ENCODE measurements around the gene CCNJL.

CCNJL gene

DNA sequence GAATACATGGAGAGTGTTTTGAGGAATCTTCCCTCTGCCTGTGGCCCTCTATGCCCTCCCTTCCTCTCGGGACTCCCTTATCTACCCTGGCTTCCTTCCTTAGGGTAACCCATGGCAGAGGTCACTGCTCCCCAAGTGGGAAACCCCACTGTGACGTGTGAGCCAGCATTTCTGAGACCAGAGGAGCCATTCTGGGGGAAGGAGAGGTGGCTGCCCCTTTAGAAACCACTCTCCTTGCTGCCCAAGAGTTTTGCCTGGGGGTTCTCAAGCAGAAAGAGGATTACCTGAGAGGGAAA, 23.1 kb downstream of the CCNJL start:
- no peak for DNase-seq

DNA sequence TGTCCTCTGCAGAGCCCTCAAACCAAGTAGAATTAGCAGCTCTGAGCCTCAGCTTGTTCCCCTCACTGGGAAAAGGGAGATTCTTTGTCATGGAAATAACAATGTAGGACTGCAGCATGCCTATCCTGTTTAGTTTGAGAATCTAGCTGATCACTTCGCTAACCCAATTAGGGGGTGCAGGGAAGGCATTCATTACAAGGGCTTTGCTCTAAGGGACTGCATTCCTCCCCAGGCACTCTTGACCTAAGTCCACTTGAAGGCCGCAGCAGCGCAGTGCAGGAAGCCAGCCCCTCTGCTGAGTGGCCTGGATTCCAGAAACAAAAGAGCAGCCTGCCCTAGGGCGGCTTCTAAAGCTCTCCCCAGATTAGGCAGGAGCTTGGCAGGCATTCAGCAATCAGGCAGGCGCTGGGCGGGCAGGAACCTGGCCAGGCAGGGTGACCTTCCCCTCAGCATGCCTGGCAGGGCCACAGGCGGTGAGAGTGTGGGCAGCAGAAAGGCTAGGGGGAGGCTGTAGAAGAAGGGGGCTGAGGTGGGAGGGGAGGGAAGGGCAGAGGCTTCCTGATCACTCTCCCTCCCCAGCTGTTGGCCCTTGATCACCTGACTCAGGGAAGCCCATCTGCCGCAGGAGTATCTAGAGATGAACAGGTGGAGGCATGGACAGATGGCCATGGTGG, 24.8 kb downstream of the CCNJL start:
- no peak for DNase-seq

DNA sequence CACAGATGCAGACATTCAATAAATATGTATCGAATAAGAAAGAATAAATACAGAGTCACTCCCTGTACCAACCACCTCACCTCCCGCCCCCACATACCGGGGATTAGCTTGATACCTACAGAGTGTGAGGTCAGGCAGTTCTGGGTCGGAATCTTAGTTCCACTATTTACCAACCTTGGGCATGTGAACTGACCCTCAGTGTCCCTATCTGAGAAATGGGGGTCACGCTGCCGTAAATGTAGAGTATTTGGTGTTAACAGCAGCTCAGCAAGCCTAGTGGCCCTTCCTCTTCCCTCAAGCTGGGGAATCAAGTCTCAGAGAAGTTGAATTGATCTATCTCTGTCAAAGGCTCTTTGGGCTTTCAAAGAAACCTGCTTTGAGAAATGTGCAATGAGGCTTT, 25.4 kb downstream of the CCNJL start:
- DNase-seq: no peak

DNA sequence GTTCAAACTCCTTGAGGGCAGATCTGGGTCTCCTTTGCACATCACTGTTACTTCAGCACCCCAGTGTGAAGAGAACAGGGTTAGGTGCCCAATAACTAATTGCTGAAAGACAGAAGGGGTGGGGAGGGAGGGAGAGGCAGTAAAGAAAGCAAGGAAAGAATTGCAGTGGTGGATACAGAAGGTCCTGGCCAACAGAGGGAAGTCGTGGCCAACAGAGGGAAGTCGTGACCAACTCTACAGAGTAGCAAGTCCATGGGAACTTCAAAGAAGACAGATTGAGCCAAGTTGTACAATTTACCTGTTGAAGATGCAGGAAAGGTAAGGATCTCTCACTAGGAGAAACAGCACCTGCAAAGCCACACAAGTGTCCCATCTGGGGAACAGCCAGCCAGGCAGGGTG, 27.0 kb downstream of the CCNJL start:
- DNase-seq: no peak

DNA sequence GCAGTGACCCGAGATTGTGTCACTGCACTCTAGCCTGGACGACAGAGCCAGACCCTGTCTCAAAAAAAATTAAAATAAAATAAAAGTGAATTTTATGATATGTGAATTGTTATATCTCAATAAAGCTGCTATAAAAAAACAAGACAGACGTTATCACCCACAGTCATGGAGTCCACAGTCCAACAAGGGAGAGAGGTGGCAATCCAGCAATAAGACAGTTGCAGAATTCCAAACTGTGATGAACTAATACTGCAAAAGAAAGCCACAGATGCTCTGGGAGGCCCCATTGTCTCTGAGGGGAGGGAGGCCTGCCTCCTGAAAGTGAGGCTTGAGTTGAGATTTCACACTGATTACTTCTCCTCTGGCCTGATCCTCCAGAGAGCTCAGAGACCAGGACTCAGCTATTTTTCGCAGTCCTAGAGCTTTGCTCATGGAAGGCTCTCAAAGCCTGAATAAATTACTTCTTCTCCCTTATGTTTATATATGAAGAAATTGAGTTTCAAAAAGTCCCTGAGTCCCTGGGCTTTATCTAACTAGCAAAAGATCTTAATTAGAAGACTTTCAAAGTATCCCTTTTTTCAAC, 28.0 kb downstream of the CCNJL start:
- no peak for DNase-seq

DNA sequence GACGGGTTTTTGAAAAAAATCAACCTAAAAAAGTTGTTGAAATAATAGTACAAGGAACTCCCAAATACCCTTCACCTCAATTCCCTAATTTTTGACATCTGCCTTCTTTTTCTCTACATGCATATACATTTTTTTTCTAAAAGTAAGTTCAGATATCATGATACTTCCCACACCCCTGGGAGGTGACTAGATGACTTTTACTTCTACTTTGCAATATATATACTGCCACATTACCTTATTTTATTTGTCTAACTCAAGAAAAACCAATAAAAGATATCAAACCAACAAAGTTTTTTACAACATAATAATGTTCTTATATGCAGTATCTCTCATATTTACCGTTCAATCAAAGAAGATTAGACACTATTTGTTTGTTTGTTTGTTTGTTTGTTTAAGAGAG, 31.1 kb downstream of the CCNJL start:
- DNase-seq: no peak

DNA sequence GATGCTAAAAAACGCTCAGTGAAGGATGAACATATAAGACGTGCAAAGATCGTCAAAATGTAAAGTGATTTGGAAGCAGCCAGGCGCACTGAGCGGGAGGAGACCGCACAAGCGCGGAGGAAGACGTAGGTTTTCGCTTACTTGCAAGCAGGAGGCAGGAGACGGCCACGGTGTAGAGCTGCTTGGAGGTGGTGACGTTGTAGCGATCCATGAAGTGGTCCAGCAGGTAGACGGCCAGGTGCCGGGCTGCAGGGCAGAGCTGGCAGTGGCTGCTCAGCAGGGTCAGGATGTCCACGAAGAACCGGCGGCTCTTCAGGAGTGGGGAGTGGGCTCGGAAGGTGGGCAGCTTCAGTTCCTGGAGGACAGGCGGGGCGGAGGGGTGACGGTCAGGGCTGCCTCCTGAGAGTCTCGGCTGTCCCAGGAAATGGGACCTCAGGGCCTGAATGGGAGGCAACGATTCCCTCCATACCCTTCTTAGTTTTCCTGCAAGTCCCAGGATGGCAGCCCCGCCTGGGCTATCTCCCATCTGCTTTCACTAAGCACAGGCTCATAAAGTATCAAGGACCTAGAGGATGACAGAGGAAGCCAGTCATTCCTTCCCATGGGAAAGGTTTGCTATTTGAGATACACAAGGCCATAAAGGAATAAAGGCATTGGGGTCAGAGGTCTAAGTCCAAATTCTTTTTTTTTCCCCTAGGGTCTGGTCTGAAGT, 31.8 kb downstream of the CCNJL start:
- no peak for DNase-seq

DNA sequence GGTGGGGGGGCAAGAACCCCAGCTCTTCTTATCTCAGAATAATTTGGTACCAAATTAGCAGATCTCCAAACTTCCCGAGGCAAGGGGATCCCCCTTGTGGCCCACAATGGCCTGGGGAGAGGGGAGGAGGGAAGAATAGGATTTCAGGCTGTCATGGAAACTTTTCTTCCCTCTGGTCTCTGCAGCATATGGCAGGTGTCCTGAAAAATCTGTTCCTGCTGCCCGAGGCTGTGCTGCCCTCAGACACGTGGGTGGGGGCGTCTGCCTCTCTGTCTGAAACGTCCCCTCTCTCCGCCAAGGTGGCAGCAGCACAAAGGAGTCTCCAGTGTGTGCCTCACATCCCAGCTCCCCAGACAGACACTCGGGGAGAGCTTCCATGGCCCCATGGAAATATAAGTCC, 34.0 kb downstream of the CCNJL start:
- DNase-seq: no peak

DNA sequence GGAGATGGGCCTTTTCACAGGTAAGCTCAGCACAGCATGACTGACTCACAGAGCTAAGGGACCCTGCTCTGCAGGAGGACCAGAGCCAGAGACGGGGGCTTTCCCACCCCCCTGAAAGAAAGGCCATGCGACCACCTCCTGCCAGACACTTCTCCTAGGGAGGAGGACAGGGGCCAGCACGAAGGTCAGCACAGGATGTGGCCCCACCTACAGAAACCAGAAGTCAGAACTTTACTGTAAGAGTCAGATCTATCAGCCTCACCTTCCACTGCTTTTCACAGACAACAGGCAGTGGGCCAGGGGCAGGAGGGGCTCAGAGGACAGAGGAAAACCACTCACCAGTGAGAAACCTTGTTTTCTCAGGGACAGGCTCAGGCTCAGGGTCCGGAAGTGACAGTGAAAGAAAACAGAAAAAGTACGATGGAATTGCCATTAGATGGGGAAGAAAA, 37.9 kb downstream of the CCNJL start:
- DNase-seq: no peak

DNA sequence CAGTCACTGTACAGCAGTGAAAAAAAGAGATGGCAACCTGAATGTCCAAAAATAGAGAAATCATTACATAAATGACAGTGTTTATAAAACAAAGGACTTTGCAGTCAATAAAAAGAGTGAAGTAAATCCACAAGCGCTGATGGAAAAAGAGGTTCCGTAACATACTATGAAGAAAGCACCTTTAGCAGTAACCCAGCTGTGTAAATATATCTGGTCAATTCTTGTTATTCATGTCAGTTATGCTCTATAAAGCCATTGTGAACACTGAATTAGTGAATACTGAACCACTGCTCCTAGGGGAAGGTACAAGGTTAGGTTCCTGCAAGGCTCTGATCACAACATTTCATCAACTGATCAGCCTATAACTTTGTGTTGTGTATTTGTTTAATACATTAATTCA, 39.5 kb downstream of the CCNJL start:
- no peak for DNase-seq

DNA sequence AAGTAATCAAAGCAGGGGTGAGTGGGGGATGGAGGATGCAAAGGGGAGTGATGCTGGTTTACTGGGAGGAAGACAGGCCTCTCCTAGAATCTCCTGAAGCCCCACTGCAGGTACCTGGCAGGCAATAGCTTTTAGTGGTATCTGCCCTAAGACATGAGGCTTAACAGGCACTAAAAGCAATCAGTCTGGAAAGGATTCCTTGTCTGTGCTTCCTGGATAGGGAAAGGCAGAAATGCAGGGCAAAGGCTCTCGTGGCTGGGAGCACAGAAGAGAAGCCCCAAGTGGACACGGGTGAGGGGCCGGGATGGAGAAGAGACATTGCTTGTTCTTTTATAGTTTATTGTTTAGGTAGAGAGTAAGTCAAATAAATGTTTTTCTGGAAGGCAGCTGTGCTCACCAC, 40.1 kb downstream of the CCNJL start:
- DNase-seq: no peak

DNA sequence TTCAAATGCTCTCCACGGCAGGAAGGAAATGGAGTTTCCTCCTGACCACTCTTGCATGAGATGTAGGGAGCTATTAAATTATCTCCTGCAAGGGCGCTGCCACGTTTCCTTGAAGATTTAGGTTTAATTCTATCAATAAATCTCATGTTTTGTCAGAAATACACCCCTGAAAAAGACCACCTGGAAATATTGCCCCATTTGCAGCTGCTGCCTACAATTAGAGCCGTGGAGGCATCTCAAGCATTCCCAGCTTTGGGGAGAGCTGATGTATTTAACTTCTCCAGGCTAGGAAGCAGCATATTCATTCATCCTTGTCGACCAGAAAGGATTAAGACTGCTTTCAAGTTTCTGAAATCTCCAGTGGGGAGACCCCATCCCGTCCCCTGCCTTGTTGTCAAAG, 40.5 kb downstream of the CCNJL start:
- DNase-seq: no peak

DNA sequence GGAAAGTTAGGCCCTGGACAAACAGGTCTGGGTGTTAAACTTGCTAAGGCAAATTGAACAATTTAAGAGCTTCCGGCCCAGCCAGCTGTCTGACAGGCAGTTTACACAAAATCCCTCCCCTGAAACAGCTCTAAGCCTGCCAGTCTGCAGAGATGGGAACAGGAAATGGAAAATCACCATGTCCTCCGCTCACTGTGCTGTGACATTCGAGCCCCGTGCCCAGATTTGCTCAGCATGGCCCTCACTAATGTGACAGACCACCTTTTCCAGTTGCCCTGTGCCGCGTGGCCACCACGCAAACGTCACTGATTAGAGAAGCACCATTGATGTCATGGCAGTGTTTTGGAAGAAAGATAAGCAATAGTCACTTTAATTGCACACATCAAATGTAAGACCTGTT, 41.0 kb downstream of the CCNJL start:
- no peak for DNase-seq

DNA sequence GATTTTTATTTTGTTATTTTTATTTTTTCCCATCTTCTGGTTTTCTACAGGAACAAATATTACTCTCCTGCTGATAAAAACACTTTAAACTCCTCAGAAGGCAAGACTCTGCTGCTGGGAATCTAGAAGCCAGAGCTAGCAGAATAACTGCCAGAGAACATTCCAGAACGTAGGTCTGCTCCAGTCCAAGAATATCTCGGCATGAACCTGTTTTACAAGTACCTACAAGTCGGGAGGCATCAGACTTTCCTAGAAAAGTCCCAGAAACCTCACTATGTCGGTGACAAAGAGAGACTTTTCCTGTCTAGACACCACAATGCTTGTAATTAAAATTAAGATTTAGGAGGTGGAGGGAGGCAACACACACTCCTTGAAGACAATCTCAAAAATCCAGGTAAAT, 41.7 kb downstream of the CCNJL start:
- no peak for DNase-seq

DNA sequence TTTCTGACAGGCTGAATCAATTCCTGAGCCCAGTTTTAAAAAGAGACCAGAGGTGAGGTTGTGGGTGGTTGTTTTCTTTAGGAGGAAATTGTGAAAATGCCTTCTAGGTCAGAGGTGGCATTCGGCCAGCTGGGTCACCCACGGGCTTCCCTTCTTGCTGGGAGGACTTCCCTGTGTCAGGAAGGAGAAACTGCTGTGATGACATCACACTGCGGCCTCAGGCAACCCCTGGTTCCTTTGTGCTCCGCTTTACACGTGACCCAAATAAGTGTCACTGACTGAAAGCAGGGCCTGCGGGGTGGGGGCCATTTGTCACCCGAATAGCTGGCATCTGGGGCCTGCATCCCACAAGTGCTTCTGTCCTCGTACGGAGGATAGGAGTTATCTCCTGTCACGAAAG, 43.3 kb downstream of the CCNJL start:
- DNase-seq: no peak

DNA sequence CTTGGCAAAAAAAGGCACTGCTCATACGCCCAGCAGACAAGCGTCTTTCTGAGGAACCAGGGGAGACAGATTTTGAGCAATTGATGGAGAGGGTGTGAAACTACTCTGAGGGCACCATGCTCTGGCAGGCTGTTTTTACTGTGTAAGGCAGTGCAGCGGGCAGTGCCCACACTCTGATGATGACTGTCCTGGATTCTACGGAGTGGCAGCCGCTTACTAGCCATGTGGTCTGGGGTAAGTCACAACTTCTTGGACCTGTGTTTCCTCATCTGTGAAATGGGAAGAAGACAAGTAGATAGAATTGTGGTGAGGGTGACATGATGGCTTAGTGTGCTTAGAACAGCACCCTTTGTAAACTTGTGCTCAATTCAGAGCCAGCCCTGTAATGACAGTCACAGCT, 44.2 kb downstream of the CCNJL start:
- no peak for DNase-seq

DNA sequence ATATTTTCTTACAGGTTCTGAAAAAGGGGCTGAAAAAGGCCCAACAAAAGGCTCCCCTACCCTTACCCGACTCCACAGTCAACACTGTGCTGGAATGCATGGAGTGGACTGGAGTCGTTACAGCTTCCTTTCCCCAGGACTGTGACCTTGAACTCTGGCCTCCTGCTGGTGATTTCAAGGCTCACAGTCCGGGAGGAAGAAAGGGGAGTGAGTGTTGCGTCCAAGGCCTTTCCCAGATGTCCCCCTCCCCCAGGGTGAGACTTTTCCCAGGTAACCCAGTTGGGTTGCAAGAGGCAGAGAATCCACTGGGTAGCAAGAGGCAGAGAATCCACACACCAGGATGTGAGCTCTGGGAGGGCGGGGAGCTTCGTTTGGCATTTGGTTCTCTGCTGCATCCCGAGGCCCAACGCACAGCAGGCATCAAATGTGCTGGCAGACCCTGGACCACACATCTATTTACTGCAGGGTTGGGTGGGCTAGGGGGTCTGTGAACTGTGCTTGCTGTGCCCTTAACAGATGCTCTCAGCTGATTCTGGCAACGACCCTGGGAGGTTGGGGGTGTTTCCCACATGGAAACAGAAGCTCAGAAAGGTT, 45.5 kb downstream of the CCNJL start:
- DNase-seq: no peak

DNA sequence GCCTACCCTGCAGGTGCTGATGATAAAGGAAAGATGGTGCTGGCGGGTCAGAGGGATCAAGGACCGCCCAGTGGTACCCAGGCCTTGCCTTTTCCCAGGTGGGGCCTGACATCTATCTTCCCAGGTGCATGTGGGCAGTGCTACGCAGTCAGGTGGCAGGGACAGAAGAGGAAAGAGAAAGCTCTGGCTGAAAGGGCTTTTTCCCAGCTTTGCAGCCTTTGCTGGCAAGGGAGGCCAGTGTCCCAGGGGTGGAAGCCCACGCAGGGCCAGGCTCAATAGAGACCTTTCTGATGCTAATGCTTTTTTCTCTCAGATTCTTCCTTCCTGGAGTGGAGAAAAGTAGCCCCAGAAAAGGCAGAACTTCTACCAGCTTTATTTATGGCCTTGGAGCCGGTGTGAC, 46.3 kb downstream of the CCNJL start:
- no peak for DNase-seq

DNA sequence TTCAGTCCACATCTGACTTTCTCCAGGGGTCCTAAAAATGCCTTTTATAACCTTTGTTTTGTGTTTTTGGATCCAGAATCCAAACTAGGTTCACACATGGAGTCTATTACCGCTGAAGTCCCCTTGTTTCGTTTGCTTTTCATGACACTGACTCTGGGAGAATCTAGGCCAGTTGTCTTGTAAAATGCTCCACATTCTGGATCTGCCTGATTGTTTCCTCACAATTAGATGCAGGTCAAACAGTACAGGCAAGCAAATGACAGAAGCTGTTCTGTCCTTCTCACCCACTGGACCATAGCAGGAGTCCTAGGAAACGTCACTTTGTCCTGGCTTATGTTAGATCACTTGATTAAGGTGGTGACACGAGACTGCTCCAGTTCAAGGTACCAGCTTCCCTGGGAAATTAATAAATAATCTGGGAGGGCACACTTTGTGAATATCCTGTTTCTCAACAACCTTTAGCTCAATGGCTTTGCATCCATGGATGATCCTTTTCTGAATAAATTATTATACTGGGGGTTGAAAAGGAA, 49.0 kb downstream of the CCNJL start:
- no peak for DNase-seq

DNA sequence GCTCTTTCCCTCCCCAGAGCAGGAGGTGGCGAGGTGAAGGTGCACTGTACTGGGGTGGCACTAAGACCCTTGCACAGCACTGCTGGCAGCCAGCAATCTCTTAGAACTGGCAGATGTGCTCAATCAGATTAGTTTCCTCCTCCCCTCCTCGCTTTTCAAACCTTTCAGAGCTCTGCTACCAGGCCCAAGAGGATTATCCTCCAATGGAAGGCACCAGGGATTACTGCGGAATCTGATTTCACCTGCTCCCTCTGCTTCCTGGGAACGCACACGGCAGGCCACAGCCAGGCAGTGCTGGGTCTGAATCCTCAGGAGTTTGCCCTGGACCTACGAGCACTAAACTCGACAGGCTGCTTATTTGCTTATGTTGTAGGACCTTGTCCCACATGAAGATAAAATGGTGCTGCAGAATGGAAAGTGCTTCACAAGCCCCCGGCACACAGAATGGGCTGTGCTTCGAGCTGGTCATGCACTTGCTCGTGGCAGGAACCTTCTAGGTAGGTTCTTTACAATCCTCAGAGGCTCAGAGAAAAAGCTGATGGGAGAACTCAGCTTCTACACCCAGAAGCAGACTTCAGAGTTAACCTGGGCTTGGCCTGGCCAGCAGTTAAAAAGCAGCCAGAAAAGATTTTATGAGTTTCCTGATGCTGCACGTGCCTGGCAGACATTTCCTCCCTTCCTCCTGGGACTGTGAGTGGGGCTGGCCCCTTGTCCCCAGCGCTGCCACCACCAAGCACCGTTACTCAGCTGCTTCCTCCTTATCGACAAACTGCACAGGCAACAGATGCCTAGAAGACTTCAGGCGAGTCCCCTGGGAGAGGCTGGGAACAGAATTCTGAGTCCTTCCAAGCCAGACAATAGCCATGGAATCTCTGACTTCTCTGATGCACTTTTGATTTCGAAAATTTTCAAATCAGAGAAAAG, 50.0 kb downstream of the CCNJL start:
- no peak for DNase-seq

DNA sequence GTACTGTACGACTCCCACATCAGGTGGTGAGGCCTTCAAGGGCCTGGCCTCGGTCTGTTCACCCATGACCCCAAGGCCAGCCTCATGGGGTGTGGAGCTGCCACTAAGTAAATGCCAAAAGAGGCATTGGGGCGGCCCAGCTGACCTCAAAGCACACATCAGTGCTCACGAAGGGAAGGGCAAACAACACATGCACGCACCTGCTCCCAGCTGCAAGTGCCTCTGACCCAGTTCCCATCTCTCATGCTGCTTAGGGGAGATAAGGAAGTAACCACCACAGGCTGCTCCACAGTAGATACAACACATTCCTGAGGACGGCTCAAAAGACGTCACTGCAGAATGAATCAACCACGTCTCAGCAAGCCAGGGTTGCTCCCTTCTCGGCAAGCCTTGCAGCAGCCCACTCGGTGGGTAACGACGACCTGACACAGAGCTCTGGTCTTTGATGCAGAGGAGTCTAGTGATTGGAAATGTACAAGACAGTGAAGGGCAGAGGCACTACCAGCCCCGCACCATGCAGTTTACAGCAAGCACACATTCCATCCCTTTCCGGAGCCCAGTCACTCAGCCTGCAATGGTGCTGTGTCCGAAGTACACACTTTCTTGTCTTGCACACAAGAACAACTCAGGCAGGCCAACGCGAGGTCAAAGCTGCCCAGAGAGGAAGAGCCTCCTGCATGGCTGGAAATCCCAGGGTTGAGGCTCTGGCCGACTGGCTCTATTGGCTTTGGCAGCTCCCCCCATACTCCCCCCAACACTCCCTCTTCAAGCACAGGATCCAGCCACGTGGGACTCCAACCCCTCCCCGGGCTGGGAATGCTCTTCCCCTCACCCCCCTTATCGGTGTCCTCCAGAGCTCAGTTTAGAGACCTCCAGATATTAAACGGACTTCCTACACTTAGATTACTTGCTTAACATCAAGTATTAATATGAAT, 51.2 kb downstream of the CCNJL start:
- DNase-seq: no peak

Measured in amniotic stem cell (primary cell).